HG03354 (cell line): ENCODE data around the gene DIP2B.
A peak's percentile ranks its signal among the peaks of the same experiment; 100 is the strongest.
"Not testable (repeated sequence)": the region's sequence is repeated elsewhere in the genome, so short reads cannot be mapped to it uniquely, and the experiment has no call there.

Experiments used
- ATAC-seq: cut with Tn5 transposase; IDR thresholded peaks from one replicate; pipeline ENCODE4 v1.9.1; 2021; ENCODE audit warnings: mild to moderate bottlenecking; ENCODE audit not compliant: unreplicated experiment, poor library complexity, severe bottlenecking

DIP2B gene

DNA sequence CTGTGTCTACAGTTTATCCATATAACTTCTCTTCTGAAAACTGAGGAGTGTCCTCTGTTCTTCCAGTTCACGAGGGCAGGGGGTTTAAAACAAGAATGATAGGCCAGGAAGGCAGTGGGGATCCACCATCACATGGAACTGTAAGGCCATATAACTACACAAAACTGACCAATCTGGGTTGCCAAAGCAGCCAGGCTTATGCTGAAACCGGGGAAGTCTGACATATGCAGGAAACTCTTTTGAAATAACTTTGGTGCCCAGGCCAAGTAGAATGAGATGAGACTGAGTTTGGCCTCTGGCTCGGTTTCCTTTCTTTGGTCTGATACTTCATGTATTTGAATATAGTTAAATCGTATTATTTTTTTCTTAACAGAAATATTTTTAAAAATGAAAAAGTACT, 241.1 kb downstream of the DIP2B start:
- no peak for ATAC-seq

DNA sequence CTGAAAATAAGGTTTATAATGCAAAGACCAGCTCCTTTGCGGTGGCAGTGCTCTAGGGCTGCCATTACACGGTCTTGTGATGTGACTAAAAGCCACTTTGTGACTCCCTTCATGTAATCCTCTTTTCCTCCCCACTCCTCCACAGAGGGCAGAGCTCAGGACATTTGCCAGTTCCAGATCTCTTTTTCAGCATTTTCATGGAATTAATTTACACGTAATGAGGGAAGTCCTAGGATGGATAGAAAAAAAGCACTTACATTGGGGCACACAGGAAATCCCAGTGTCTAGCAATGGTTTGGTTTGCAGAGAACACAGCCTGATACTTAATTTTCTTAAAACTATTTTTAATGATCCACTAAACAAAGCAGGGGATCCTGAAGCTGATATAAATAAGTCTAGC, 241.6 kb downstream of the DIP2B start:
- ATAC-seq, result no peak

DNA sequence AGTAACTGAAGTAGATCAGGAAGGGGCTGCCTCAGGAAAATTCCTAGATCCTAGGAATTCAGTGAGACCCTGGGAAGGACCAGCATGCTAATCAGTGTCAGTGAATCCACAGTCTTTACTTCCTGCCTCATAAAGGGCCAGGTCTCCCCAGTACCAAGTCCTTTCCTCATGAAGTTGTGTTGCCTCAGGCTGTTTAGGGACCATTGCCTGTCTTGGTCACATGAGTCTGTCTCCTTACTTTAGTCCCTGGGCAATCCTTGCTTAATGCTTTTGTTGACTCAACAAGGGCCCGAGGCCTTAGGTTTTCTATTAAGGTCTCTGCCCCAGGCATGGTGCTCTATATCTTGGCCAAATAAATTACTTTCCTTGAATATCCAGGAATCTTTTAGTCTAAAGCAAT, 243.0 kb downstream of the DIP2B start:
- ATAC-seq, result no peak

DNA sequence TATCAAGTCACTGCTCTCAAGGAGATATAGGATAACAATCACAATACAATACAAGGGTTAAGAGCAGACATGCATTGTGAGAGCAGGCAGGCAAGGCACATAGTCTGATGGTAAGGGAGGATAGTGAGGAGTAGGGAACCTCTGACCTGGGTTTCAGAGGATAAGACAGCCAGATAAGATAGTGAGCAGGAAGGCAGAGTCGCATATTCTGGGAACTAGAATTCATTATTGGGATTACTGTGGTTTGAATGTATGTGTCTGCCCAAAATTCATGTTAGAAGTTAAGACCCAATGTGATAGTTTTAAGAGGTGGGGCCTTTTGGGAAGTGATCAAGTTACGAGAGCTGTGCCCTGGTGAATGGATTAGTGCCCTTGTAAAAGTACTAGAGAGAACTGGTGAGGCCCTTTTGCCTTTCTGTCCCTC, 244.7 kb downstream of the DIP2B start:
- no peak for ATAC-seq

DNA sequence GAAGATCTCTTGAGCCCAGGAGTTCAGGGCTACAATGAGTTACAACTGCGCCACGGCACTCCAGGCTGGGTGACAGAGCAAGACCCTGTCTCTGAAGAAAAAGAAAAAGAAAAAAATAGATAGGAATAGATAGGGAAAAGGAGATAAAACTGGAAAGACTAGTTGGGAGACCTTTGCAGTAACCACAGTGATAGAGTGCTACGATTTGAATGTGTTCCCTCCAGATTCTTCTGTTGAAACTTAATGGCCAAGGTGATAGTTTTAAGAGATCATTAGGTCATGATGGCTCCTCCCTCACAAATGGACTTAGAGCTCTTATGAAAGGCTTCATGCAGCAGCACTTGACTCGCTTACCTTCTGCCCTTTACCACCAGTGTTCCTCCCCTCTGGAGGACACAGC, 245.6 kb downstream of the DIP2B start:
- ATAC-seq, result no peak

DNA sequence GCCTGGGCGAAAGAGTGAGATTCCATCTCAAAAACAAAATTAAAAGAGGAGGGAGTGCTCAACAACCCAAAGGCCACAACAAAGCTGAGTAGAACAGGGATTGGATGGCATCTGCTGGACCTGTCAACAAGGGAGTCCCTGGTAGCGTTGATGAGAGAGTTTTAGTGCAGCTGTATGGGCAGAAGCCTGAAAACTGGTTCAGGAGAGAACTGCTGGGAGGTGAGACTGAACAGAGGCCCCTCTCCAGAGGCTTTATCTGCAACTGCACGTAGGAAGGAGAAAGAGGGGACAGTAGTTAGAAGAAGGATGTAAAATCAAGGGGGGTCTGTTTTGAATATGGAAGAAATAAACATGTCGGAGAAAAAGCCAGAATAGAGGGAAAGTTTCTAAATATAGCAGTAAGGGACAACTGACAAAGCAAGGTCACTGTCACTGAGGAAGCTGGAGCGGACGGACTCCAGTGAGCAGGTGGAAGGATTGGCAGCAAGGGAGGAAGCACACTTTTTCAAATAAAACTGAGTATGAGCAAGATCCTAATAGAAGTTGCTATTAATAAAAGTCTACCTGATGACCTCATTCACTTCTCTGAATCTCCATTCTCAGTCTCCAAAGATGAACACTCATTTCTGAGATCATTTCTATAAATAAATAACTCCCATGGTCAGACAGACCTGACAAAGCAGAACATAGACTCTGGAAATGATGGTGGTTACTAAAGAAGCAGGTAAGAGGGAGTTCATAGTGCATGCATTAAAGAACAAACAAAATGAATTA, 247.3 kb downstream of the DIP2B start:
- ATAC-seq, result no peak

DNA sequence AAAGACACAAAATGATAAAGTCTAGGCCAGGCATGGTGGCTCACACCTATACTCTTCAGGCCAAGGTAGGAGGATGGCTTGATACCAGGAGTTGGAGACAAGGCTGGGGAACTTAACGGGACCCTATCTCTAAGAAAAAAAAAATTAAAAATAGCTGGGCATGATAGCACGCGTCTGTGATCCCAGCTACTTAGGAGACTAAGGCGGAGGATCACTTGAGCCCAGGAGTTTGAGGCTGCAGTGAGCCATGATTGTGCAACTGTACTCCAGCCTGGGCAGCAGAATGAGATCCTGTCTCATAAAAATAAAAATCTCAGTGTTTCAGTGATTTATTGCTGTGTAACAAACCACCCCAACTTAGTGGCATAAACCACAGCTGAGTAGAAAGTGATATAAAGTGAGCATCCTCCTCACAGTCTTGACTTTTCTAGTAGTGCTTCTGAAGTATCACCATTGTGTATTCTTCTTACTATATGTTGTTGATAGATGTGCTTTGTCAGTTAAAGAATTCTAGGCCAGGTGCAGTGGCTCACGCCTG, 248.5 kb downstream of the DIP2B start:
- no peak for ATAC-seq

DNA sequence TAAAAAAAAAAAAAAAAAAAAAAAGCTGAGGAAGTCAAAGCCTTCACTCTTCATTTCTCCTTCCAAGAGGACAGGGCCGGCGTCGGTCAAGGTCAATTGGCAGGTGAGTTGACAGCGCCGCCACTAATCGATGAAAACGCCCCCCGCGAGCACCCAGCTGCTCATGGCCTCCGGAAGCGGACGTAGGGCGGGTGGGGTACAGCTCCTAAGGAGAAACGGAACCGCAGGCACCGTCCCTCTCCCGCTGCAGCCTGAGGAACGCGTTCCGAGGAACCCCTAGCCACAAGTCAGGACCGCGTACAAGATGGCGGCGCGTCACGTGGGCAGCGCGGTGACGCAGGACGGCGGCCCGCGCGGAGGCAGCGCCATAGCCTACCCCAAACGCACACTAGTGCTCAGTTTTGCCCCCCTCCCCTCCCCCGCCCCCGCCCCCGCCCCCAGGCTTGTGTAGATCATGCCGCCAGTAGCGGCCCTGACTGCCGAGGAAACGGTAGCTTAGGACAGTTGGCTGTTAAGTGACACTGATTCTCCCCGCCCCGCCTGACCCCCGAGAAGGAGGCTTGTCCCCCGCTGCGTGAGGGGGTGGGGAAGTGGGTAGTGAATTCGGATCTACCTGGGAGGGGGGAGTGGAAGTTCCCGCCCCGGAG, 259.0 kb downstream of the DIP2B start, which contains the start of gene ATF1:
Gene ATF1, plus strand, starts transcription at position 463 of the 647 bp plus-strand sequence. CDS start 16,045 bp downstream, outside the sequence.
- ATAC-seq, result peak; percentile 79

DNA sequence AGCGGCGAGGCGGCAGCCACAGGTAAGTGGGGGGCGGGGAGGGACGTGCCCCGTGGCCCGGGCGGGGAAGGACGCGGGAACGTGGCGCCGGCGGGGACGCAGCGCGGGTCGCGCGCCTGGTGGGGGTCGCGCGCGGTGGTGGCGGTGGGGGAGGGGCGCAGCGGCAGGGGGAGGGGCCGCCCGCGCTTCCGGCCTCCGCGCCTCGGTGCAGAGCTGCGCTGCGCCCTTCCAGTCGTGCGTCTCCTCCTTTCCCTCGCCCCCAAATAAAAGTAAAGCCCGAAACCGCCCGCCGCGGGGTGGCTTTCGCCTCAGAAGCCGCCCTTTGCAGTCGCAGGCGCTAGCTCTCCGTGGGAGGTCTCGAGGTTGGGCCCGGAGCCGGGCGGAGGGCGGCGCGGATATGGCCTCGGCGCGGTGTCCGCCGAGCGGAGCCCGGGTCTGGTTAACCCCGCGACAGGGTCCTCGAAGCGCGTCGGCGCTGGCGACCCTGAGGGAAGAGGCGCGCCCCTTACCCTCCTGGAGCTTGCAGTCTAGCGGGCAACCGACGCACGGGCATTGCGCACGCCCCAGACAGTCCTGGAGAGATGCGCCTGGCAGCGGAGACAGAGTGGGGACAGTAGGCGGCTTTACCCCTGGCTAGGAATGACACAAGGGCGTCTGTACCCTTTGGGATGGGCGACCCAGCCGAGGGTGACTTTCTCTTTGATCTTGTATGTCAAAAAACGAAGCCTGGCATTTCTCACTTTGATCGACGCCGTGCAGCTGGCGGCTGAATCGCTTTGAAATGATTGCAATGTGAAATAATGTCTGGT, 259.7 kb downstream of the DIP2B start:
- ATAC-seq, result peak; percentile 40

DNA sequence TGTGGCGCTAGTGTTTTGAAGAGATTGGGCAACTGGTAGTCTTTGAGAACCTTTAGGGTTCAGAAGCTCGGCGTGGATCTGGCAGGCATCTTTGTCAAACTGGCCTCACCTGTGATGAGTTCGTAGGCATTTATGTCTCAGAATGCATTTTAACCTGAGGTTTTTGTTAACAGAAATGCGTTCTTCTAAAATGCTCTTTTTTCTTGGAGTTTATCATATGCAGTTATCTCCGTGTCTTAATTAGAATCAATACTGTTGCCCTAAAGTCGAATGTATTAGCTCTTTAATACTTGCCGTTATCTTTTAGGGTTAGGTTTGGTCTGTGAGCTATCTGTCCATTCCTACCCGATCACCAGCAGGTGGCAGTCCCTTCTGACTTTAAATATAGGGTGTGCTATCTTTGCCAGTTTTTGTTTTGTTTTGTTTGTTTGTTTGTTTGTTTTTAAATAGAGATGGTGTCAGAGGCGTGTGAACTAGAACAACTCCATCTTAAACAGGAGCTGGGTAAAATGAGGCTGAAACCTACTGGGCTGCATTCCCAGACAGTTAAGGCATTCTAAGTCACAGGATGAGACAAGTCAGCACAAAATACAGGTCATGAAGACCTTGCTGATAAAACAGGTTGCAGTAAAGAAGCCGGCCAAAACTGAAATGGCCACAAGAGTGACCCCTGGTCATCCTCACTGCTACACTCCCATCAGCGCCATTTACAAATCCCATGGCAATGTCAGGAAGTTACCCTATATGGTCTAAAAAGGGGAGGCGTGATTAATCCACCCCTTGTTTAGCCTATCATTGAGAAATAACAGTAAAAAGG, 260.5 kb downstream of the DIP2B start:
- ATAC-seq, result peak; percentile 49

DNA sequence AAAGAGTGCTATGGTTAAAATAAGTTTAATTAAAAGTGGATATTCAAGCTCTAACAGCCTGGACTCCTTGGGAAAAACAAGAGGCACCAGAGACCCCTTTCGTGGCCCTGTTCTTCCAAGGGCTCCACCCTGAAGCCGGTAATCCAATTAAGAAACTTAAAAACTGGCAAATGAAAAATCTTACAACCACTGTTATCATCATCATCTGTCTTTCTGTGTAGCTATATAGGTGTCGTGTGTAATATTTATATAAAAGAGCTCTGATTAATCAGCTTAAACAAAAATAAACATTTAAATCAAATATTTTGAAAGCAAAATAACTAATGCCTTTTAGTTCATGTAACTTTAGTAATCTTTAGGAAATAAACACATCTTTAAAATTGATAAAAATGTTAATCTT, 263.6 kb downstream of the DIP2B start:
- ATAC-seq, result no peak

DNA sequence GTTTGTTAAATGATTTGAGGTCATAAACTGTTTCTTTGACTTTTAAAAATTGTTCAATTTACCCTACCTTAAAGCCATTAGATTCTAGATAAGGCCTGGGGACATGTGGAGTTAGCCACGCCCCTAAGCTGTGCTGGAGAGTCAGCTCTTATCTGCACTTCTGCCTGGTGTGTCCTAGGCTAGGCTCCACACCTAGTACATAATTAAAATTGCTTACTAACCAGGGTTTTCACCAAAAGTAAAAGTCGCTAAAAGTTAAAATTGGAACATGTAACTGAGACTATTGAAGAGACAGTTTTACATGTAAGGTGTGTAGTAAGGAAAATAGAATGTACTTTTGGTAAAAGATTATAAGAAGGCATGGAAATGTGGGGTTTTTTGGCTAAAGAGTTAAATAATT, 264.0 kb downstream of the DIP2B start:
- not testable (repeated sequence) for ATAC-seq

DNA sequence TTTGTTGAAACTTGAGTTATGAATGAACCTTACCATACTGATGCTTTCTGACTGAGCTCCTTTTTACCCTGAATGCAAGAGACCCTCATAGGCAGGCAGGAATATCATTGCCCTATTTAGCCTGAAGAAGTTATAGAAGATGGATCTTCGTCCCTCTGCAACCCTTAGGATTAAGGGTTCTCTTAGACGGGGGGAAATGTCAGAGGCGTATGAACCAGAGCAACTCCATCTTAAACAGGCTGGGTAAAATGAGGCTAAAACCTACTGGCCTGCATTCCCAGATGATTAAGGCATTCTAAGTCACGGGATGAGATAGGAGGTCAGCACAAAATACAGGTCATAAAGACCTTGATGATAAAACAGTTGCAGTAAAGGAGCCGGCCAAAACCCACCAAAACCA, 266.6 kb downstream of the DIP2B start:
- ATAC-seq, result no peak

DNA sequence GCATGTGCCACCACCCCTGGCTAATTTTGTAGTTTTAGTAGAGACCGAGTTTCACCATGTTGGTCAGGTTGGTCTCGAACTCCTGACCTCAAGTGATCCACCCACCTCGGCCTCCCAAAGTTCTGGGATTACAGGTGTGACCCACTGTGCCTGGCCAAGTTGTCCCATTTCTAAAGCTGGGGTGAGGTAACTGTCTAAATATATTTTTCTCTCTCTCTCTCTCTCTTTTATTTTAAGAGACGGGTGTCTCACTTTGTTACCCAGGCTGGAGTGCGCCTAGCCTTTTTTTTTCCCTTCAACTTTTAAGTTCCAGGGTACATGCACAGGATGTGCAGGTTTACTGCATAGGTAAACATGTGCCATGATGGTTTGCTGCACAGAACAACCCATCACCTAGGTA, 267.7 kb downstream of the DIP2B start:
- no peak for ATAC-seq

DNA sequence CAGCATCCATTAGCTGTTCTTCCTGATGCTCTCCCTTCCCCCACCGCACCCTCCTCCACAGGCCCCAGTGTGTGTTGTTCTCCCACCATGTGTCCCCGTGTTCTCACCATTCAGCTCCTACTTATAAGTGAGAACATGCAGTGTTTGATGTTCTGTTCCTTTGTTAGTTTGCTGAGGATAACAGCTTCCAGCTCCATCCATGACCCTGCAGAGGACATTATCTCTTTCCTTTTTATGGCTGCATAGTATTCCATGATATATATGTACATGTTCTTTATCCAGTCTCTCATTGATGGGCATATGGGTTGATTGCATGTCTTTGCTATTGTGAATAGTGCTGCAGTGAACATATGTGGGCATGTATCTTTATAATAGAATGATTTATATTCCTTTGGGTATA, 268.1 kb downstream of the DIP2B start:
- no peak for ATAC-seq

DNA sequence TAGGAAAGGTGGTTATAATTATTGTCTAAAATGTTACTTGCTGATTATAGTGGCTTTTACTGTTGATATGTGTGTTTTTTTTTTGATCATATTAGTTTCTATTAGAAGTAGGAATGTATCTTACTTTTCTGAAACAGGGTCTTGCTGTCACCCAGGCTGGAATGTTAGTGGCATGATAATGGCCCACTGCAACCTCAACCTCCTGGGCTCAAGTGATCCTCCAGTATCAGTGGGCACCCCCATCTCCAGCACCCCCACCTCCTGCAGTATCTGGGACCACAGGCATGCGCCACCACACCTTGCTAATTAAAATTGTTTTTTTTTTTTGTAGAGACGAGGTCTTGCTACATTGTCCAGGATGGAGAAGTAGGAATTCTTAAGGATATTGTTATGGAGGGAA, 270.5 kb downstream of the DIP2B start:
- no peak for ATAC-seq

DNA sequence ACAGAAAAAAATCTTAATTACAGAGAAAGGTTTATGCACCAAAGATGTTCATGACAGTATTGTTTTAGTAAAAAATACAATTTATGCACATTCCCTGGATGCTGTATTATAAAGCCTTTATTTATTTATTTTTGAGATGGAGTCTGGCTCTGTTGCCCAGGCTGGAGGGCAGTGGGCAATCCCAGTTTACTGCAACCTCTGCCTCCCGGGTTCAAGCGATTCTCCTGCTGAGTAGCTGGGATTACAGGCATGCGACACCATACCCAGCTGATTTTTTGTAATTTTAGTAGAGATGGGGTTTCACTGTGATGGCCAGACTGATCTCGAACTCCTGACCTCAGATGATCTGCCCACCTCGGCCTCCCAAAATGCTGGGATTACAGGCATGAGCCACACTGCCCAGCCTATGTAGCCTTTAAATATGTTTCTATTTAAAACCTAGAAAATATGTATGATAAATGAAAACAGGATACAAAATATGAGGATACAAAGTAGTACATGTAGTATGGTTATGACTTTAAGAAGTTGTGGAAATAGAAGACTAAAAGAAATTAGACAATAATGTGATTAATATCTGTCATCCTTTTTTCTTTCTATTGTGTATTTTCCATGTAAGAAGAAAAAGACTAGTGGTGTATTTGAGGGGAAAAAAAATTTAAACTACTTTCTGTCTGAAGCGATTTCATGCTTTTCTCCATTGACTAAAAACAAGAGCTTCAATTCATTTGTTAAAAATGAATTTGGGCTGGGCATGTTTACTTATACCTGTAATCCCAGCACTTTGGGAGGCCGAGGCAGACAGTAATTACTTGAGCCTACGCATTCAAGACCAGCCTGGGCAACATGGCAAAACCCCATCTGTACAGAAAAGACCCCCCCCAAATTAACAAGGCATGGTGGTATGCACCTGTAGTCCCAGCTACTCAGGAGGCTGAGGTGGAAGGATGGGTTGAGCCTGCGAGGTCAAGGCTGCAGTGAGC, 272.3 kb downstream of the DIP2B start:
- no peak for ATAC-seq
